HG03378 (cell line): ENCODE data around the gene EMILIN1.

ENCODE experiments used
- ATAC-seq: cut with Tn5 transposase; IDR thresholded peaks from one replicate; pipeline ENCODE4 v1.9.1; 2021; ENCODE audit warnings: mild to moderate bottlenecking, moderate library complexity; ENCODE audit not compliant: unreplicated experiment

The EMILIN1 gene

GRCh38 chr2:27078267-27079194 lies at the start of gene EMILIN1:
Gene EMILIN1, plus strand, starts transcription at chr2:27078615. Its CDS starts 451 bp downstream, at chr2:27079066.
- ATAC-seq, result no peak

GRCh38 chr2:27029051-27029450 lies 49.4 kb upstream of the EMILIN1 start:
- ATAC-seq, result no peak

DNA sequence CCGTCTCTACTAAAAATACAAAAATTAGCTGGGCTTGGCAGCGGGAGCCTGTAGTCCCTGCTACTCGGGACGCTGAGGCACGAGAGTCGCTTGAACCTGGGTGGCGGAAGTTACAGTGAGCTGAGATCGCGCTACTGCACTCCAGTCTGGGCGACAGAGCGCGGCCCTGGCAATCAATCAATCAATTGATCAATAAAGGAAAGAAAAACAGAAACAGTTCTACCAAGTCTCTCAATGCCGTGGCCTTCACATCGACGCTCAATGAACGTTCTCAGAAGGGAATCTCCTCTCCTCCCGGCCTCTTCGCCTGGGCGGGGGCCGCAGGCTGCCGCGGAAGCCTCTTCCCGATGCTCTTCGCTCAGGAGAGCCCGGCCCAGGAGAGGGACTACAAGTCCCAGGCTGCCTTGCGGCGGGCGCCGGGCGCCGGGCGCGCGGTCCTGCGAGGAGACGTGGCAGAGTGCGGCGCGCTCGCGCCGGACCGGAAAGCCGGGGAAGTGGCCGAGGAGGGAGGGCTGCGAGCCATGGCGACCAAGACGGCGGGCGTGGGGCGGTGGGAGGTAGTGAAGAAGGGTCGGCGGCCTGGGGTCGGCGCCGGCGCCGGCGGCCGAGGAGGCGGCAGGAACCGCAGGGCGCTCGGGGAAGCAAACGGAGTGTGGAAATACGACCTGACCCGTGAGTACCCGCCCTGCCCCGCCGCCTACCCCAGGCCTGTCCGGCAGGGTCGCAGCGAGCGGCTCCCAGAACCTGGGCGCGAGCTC lies 45.7 kb upstream of the EMILIN1 start, which contains the start of gene TMEM214:
TMEM214 (plus strand) TSS at position 471 of the 758 bp plus-strand sequence; CDS start at position 522, 51 bp downstream.
- ATAC-seq, result peak; percentile 69

DNA sequence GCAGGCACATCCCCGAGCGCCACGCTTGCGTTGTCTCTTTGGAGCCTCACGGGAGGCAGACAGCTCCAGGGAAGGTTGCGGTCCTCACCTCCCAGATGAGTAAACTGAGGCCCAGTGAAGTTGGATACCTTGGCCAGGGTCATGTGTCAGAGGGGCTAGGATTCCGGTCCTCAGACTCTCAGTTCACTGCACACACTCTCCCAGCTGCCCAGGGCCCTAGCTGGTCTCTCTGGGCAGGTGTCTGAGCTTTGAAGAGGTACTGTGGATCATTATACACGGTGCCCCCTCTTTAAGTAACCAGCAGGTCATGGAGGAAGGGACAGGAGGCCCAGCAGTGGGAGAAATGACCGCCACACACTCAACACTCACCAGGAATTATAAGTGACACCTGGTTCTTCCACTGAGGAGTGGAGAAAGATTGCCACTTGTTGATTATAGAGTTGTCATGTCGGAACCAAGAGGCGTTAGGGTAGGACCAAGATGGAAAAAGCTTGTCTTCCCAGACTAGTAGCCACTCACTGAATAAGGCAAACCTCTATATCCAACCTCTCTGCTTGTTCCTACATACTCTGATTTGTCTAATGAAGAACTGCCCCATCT lies 45.1 kb upstream of the EMILIN1 start:
- ATAC-seq, result peak; percentile 15

DNA sequence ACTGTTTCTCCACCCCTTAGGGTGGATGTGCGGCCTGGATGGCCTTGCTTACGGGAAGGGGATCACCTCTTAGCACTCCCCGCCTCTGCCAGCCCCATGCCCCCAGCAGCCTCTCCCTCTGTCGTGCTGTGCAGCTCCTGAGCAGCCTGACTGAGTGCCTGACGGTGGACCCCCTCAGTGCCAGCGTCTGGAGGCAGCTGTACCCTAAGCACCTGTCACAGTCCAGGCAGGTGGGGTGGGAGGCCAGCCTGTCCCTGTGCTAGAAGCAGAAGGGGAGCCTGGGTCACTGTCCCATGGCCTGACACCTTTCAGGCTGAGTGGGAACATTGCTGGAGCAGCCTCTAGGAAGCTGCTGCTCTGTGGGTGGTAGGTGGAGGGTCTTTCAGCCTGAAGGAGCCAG lies 40.4 kb upstream of the EMILIN1 start:
- ATAC-seq, result no peak

- ATAC-seq, result no peak
Measured at GRCh38 chr2:27038631-27039339, 39.6 kb upstream of the EMILIN1 start.

DNA sequence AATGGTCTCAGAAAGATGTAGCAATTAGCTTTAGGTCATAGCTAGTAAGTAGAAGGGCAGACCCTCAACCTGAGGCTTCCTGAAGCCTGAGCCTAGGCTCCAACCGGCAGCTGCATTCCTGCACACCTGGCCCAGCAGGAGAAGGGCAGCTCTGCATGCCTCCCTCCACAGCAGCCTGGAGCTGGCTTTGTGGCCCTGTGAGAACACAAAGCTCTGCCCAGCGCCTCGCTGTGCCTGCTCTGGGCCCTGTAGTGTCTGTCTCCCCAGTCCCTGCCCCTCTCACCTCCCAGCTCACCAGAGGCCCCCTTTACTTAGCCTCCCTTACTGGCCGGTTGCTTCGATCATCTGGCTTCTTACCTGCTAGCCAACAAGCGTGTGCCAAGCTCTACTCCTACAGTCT lies 39.0 kb upstream of the EMILIN1 start:
- ATAC-seq, result no peak

DNA sequence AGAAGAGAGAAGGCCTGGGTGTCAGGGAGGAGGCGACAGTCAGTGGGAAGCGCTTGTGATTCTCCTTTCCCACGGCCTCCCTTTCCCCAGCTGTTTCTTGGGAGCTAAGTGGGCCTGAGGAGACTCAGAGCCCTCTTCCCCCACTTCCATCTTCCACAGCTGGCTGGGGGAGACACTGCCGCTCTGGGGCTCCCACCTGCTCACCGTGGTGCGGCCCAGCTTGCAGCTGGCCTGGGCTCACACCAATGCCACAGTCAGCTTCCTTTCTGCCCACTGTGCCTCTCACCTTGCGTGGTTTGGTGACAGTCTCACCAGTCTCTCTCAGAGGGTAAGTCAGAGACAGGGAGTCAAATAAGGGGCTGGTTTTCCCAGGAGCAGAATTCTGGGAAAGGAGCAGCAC lies 38.5 kb upstream of the EMILIN1 start:
- ATAC-seq, result no peak

GRCh38 chr2:27040282-27040681 lies 38.1 kb upstream of the EMILIN1 start:
- no peak for ATAC-seq

- peak; percentile 19 for ATAC-seq
Measured at GRCh38 chr2:27041752-27042151, 36.7 kb upstream of the EMILIN1 start.

GRCh38 chr2:27042159-27042661 lies 36.2 kb upstream of the EMILIN1 start:
- peak; percentile 55 for ATAC-seq

DNA sequence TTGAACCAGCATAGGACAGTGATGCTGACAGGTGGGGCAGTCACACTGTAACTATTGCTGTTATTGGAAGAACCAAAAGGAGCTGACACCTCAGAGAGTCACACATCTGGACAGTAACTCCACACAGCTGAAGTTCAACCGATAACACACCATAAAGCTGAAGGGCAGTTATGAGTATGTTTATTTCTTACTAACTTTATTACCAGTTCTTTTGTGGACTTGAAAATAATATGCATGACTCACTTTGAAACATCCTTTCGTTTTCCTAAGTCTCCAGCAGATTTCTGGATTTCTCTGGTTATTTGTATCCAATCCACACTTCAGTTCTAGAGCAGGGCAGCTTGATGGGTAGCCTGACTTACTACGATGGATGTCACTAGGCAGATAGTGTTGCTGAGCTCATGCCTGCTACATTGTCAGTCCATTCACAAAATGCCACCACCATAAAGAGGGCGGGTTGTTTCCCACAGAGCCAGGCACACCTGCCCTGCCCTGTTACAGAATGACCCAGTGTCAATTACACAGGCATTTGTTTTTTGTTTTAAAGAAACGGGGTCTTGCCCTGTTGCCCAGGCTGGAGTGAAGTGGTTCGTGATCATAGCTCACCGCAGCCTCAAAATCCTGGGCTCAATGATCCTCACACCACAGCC lies 35.3 kb upstream of the EMILIN1 start:
- no peak for ATAC-seq

DNA sequence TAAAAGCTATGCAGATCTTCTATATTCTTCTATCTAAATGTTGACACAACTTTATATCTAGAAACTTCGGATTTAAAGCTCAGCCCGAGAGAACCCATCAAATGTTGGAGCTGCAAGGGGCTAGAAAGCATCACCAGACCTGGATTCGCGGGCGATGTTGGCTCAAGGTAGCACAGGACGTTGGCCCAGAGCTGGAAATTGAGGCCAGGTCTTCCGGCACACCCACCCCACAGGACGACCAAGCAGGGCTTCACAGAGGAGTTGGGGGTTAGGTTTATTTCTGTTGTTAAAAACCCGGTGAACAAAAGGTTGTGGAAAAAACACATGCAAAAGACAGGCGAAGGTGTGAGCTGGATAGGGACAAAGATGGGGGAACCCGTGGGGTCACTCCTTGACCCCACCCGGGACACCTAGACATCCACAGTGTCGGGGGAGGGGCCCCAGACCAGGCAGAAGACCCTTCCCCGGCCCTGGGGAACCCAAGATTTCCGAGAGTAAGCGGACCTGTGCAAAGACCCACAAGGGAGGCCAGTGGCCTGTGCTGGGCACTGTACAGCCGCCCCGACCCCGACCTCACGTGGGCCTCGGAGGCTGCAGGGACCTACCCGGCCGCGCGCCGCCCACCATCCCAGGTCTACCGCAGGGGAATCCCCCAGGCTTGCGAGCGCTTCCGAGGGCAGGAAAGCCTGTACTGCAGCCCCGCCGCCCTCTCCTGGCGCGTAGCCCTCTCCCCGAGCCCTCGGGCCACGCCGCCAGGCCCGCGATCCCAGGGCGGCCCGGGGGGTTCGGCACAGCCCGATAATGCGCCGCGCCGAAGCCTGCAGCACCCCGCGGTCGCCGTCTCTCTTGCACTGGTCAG lies 28.8 kb upstream of the EMILIN1 start:
- peak; percentile 17 for ATAC-seq

- peak; percentile 61 for ATAC-seq
Measured at GRCh38 chr2:27050281-27050995, 28.0 kb upstream of the EMILIN1 start.

DNA sequence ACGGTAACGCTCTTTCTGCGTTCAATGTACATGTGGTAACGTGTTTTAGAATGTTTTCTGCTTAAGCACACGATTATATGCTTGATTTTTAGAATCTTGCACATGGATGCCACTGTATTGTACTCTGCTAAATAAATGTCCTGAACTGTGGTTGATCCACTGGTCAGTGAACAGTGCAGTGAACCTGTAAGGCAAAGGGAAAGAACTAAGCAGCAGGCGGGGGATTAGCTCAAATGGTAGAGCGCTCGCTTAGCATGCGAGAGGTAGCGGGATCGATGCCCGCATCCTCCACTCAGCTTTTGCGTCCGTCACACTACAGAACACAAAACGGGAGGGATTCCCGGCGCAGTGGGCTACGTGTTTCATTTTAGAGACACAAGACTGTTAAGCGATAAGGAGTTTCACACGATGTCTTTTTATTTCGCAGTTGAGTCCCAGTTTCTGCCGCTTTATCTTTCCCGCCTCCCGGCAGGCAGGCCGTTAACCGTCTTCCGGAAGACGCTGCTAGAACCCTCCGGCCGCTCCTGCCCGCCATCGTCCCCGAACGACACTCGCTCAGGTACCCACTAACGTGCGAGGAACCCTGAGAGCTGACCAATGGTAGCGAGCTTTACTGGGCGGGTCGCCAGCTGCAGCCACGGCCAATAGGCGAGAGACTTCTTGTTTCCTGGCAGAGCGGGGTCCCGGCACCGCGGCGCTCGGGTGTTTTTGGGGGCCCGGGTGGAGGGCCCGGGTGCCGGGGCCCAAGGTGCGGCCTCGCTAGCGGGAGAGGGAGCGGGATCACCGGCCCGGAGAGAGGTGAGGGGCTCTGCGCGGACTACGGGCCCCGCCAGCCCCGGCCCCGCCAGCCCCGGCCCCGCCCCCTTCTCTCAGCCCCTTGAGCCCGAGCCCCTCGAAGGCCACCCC lies 27.2 kb upstream of the EMILIN1 start, which contains the start of gene AGBL5:
AGBL5 (plus strand) TSS at position 673 of the 906 bp plus-strand sequence. CDS start 1,291 bp downstream, outside the sequence.
- ATAC-seq, result peak; percentile 54

- no peak for ATAC-seq
Measured at GRCh38 chr2:27051902-27052645, 26.3 kb upstream of the EMILIN1 start.

DNA sequence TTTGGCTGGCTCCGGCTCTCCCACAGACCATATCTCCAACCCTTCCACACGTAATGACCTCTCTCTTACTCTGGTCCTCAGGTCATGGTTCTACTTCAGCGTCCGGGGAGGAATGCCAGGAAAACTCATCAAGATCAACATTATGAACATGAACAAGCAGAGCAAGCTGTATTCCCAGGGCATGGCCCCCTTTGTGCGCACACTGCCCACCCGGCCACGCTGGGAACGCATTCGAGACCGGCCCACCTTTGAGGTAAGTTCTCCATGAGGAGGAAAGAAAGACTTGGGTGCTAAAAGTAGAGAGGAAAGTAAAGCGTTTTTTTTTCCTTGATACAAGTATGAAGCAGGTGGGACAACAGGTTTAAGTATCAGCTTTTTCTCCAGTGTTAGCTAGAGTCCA lies 25.1 kb upstream of the EMILIN1 start:
- no peak for ATAC-seq
